GM18867 (cell line): ENCODE measurements around the gene PLD5.
"Not testable (repeated sequence)": the region's sequence is repeated elsewhere in the genome, so short reads cannot be mapped to it uniquely, and the experiment has no call there.

Experiments
- ATAC-seq: cut with Tn5 transposase; IDR thresholded peaks from one replicate; pipeline ENCODE4 v1.9.1; 2021; ENCODE audit warnings: mild to moderate bottlenecking, moderate library complexity; ENCODE audit not compliant: unreplicated experiment

PLD5 gene

DNA sequence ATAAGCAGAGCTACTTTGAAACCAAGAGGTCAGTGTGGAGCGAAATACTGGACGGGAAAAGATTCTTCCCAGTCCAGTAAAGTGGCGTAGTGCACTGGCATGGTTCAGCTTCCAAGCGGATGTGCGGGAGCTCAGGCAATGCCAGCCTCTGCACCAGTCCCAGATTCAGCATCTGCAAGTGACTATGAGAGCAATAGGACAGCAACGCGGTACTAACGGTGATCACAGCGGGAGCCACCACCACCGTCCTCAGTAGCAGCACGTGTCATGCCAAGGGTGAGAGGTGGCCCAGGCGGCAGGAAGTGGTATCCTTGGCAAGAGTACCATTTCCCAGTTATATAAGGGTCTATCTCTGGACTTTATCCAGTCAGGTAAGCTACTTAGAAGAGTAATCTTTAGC is 17.8 kb downstream of the PLD5 start:
- no peak for ATAC-seq

GRCh38 chr1:242489545-242489944 is 35.0 kb downstream of the PLD5 start:
- no peak for ATAC-seq

DNA sequence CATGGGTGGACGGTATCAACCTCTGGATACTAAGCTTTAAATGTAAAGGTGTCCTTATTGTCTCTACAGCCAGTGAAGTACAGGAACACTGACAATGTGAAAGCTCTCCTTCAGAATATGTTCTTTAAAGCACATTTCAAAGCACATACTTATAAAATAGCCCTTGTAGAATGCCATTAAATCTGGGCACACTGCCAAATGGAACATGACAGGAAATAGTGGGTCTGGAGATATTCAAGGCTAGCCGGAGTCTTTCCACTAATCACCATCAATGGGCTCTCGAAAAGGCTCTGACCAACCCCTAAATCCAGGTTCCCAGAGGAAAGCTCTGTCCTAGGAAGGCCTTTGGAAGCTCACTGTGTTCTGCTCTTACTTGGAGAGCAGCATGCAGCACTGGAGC is 46.6 kb downstream of the PLD5 start:
- ATAC-seq = no peak

GRCh38 chr1:242470774-242471173 is 53.7 kb downstream of the PLD5 start:
- no peak for ATAC-seq

DNA sequence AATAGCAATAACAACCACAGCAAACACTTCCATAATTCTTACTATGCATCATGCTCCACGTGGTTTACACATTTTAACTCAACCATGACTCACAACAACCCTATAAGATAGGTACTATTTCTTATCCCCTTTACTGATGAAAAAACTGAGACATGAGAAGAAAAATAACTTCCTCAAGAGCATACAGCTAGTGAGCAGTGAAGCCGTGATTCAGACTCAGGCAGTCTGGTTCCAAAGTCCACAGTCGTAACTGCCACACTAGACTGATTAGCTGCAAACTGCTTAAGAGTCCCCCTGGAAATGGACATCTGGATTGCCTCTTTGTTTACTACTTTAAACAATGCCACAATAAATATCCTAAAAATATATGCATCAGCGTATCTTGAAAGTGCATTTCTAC is 55.7 kb downstream of the PLD5 start:
- ATAC-seq = no peak

GRCh38 chr1:242467556-242468145 is 56.8 kb downstream of the PLD5 start:
- ATAC-seq = peak; percentile 79

DNA sequence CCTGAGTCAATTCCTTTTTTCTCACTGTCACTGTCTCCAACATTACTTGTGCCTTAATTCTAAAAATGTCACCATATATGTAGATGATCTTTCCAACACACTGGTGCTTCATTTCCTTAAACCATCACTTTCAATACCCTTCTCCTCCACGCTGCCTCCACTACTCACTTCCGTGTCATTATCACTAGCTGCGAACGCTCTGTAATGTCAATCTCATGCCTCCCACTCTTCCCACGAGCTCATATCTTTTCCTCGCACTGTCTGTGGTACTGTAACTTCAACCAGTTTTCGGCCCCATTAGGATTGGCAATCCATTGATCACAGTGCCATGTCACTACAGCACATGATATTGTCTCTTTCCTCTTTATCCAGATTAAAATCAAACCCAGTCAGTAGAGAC is 61.6 kb downstream of the PLD5 start:
- ATAC-seq = no peak

DNA sequence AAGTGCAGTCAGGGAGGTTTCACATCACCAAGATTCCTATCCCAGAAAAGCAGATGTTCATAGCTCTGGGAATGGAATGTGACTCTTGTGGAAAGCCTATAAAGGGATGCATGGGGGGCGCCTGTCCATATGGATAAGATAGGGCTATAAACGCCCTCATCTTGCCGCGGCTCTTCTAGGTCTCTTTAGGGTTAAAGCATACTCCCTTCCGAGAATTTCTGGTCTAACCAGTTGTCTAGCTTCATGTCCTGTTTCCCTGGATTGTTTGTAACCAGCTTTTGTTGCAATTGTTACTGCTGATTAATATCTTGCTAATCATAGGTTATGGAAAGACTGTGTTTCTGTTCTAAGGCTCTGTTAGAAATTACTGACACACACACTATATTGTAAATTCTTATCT is 64.8 kb downstream of the PLD5 start:
- not testable (repeated sequence) for ATAC-seq

- ATAC-seq = no peak
These were observed 67.7 kb downstream of the PLD5 start for GRCh38 chr1:242456726-242457269.

DNA sequence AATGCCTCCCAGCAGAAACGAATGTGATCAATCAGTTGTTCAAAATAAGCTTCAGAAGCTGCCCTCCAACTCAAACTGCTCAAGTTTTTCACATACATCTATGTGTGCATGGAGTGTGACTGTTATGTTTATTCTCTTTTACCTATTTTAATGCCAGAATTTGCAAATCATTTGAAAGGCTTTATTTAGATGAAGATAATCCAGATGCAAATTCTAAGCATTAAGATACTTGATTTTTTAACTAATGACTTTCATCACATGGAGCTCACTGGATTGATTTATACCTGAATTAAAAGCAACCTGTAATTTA is 69.5 kb downstream of the PLD5 start:
- no peak for ATAC-seq

DNA sequence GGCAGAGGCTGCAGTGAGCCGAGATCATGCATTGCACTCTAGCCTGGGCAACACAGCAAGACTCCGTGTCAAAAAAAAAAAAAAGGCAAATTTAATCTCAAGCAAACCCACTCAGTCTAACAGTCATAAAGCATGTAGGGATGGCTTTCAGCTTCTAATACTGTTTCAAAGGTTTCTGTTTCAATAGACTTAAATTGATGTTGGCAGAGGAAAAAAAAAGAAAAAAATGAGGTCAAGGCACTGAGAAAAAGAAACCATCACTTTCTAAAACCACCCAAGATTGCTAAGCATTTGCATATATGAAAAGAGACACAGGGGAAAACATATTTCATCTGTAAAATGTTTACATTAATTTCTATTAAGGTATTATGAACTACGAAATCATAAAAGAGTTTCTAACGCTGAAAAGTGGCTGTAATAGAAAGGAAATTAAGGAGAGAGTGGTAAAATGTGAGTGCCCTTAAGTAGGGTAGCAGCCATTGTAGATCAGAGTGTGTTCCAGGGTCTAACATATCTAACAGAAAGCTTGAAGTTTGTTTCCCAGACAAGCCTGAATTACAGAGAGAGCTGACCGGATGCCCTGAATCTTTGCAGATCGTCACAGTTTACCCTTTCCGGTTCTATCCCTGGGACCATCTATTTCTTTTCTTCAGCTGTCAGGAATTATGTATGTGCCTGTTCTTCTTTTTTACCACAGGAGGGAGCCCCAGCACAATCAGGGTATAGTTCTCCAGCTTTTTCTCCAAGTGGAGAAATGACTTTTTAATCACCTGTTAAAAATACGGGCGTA is 70.0 kb downstream of the PLD5 start:
- ATAC-seq = peak; percentile 92

DNA sequence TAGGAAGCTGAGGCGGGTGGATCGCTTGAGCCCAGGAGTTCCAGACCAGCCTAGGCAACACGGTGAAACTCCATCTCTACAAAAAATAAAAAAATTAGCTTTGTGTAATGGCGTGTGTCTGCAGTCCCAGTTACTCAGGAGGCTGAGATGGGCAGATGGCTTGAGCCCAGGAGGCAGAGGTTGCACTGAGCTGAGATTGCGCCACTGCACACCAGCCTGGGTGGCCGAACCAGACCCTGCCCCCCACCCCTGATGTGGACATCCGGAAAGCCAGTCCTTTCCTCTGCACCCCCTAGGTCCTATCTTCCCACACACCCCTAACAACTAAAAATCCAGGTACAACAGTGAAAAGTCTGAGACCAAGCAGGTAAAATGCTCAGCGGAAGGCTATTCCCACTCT is 71.9 kb downstream of the PLD5 start:
- ATAC-seq = no peak

DNA sequence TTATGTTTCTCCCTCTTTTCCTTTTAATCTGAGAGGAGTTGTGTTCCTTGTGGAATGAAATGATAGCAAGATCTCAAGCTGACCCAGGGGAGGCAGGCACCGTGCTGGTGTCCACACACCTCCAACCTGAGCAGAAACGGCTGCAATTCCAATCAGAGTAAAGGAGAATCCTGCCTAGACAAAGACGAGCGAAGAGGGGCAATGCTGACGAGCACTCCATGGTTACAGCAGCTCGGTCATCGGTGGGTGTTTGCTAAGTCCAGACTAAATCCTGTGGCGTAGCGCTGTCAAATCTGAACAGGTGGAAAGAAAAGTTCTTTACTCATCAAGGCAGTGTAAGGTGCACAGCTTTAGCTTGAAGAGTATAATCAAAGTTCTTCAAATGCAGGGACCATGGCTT is 74.8 kb downstream of the PLD5 start:
- no peak for ATAC-seq

GRCh38 chr1:242448910-242449645 is 75.4 kb downstream of the PLD5 start:
- no peak for ATAC-seq

DNA sequence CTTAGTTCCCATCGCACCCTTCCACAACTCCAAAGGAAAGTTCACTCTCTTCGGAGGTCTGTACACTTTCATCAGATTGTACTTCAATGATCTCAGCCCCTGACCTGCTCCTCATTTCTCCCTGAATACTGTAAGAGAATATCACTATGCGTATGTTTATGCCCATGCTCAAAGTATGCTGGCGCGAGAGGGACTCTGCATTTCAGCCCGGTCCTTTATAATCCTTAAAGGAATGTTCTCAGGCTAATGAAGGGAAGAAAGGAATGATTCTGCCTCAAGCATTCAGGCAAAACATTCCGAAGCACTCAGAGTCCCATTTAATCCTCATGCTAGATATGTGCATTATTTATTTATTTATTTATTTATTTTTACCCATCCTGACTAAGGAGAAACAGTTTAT is 76.8 kb downstream of the PLD5 start:
- ATAC-seq = no peak

- ATAC-seq = no peak
These were observed 83.7 kb downstream of the PLD5 start for GRCh38 chr1:242440757-242441156.

DNA sequence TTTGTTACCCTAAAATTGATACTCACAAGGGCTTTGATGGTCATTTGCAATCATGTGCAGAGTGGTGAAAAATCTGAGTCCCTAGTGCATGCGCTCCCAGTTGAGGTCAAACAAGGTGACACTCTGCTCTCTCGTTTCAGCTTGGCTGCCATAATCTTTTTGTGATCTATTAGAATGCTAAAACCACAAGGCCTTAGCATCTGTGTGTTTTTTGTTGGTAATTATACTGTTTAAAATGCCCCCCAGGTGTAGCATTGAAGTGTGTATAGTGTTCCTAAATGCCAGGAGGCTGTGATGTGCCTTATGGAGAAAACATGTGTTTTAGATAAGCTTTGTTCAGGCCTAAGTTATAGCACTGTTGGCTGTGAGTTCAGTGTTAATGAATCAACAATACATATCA is 89.3 kb downstream of the PLD5 start:
- no peak for ATAC-seq

GRCh38 chr1:242432491-242433095 is 91.9 kb downstream of the PLD5 start:
- no peak for ATAC-seq

- ATAC-seq = no peak
These were observed 92.7 kb downstream of the PLD5 start for GRCh38 chr1:242431786-242432185.

DNA sequence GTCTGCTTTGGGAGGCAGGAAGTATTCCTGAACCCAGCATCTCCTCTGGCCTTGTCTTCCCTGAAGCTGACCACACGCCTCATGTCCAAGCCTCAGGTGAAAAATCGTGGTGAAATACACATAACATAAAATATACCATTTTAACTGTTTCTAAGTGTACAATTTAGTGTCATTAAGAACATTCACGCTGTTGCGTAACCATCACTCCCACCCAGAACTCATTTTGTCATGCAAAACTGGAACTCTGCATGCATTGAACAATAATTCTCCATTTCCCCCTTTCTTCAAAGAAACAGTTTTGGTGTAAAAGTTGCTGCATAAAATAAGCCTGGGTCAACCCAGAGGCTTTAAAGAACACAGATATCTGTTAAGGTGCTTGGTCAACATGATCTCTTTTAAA is 93.5 kb downstream of the PLD5 start:
- no peak for ATAC-seq

DNA sequence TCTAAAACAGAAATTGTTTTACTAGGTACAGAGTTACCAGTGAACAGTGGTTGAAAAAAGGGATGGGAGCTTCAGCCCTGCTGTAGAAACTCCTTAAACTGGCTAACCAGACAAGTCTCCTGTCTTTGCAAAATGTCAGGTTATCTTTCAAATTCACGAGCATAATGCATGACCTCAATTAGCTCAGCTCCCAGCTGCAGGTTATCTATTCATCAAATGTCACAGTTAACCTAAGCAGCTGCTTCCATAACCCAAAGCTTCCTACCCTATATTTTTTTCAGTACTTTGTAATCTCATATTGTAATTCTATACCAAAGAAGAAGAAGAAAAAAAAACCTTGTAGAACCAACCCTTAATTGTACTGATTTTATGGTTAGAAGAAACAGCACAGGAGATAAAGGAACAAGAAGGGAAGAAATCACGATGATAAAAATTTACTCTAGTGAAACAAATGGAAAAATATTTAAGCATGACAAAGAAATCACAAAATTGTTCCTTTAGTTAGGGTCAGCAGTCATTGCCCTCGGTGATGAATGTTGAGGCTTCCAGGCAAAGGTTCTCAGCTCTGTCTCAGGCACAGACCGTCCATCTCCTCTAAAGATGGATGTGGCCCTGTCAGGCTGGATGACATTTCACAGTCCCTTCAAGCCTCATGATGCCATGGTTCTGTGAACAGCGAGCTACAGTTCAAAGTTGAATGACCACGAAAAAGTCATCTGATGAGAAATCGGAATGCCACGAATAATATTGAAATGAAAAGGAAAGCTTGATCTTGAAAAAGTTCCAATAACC is 95.9 kb downstream of the PLD5 start:
- ATAC-seq = no peak
